ENCODE measurements around the gene MGAT5. TPM values are rescaled to one million over a fixed set of nuclear protein-coding genes. Genes with fewer than 3 reads are reported as not detected.

The MGAT5 gene
- total RNA-seq, 1 donor from 2014 or later = 21.2 TPM

DNA sequence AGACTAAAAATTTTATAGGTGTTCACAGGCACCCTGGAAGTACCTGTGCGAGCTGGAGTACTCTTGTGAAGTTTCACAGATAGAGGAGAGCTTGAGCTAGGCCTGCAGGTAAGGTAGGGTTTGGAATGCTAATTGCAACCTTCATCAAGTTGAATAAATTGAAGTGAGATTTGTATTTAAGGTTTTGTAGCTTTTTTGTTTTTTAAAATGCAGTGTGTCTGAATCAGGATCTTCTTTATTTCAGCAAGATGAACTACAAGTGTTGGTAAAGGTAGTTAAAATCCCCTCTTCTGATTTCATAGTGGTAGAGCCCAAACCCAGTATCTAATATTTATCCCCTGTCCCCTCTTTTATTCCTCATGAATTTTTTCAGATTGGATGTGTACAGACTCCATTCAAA, 45.5 kb downstream of the MGAT5 start:
- no peak overlapping the region for H3K9ac ChIP-seq
- H3F3A ChIP-seq (ENCODE audit: low read depth) = no peaks in the 10 kb centered on the region
- no peak for DNase-seq (ENCODE audit: low spot score)
- Mint-ChIP-seq H3K4me3 (no peak overlapping the region), H3K9me3 (no peaks in the 10 kb centered on the region), H3K4me1 (peaks cover 4% of the 10 kb centered on the region), H3K27me3 (ENCODE audit: insufficient read depth, low read depth) (no peaks in the 10 kb centered on the region), H3K36me3 (no peaks in the 10 kb centered on the region), H3K27ac (no peak overlapping the region)
- no peaks in the 10 kb centered on the region for H4K20me1 ChIP-seq (ENCODE audit: low read depth)
- no peak overlapping the region for H2AFZ ChIP-seq (replicated peaks)
- no peaks in the 10 kb centered on the region for H3K79me2 ChIP-seq (ENCODE audit: low read depth)
- no peak overlapping the region for H3K4me3 ChIP-seq
- no peaks in the 10 kb centered on the region for H3K9me3 ChIP-seq (ENCODE audit: low read depth)
- no peak for TF ChIP-seq EZH2 (IDR thresholded peaks at IDR 0.05)
- TF ChIP-seq CTCF (IDR thresholded peaks at IDR 0.05) = no peak
- TF ChIP-seq EZH2phosphoT487 (IDR thresholded peaks at IDR 0.05) = no peak
- H3K27me3 ChIP-seq = no peaks in the 10 kb centered on the region
- H3K36me3 ChIP-seq = peaks cover 3% of the 10 kb centered on the region
- no peak overlapping the region for H3K27ac ChIP-seq
- H3K4me2 ChIP-seq = no peak overlapping the region
- H3K4me1 ChIP-seq = no peaks in the 10 kb centered on the region

GRCh38 chr2:134300585-134300984, 46.7 kb downstream of the MGAT5 start:
- TF ChIP-seq EZH2 (IDR thresholded peaks at IDR 0.05) = no peak
- TF ChIP-seq CTCF (IDR thresholded peaks at IDR 0.05) = no peak
- TF ChIP-seq EZH2phosphoT487 (IDR thresholded peaks at IDR 0.05) = no peak
- H3K36me3 ChIP-seq = peaks cover 3% of the 10 kb centered on the region
- no peak overlapping the region for H3K9ac ChIP-seq
- H3K4me3 ChIP-seq = no peak overlapping the region
- H2AFZ ChIP-seq (replicated peaks) = no peak overlapping the region
- no peaks in the 10 kb centered on the region for H3K27me3 Mint-ChIP-seq (ENCODE audit: insufficient read depth, low read depth)
- H3K4me1 Mint-ChIP-seq = peaks cover 4% of the 10 kb centered on the region
- H3K9me3 ChIP-seq (ENCODE audit: low read depth) = no peaks in the 10 kb centered on the region
- no peak for DNase-seq (ENCODE audit: low spot score)
- no peaks in the 10 kb centered on the region for H3K4me1 ChIP-seq
- no peak overlapping the region for H3K27ac Mint-ChIP-seq
- no peak overlapping the region for H3K4me3 Mint-ChIP-seq
- no peaks in the 10 kb centered on the region for H4K20me1 ChIP-seq (ENCODE audit: low read depth)
- H3K36me3 Mint-ChIP-seq = no peaks in the 10 kb centered on the region
- no peaks in the 10 kb centered on the region for H3K27me3 ChIP-seq
- no peaks in the 10 kb centered on the region for H3F3A ChIP-seq (ENCODE audit: low read depth)
- no peak overlapping the region for H3K27ac ChIP-seq
- no peaks in the 10 kb centered on the region for H3K9me3 Mint-ChIP-seq
- no peaks in the 10 kb centered on the region for H3K79me2 ChIP-seq (ENCODE audit: low read depth)
- H3K4me2 ChIP-seq = no peak overlapping the region

- Histone ChIP-seq H3K27ac (no peak overlapping the region), H3K4me3 (no peak overlapping the region), H3K9me3 (ENCODE audit: low read depth) (no peaks in the 10 kb centered on the region), H2AFZ (replicated peaks) (no peak overlapping the region), H3K4me1 (no peaks in the 10 kb centered on the region), H3K79me2 (ENCODE audit: low read depth) (no peaks in the 10 kb centered on the region), H3K27me3 (no peaks in the 10 kb centered on the region), H3K4me2 (no peak overlapping the region), H3K36me3 (peaks cover 3% of the 10 kb centered on the region), H4K20me1 (ENCODE audit: low read depth) (no peaks in the 10 kb centered on the region), H3F3A (ENCODE audit: low read depth) (no peaks in the 10 kb centered on the region), H3K9ac (no peak overlapping the region)
- Mint-ChIP-seq H3K4me1 (peaks cover 4% of the 10 kb centered on the region), H3K27ac (no peak overlapping the region), H3K36me3 (no peaks in the 10 kb centered on the region), H3K27me3 (ENCODE audit: insufficient read depth, low read depth) (no peaks in the 10 kb centered on the region), H3K9me3 (no peaks in the 10 kb centered on the region), H3K4me3 (no peak overlapping the region)
- no peak for DNase-seq (ENCODE audit: low spot score)
- TF ChIP-seq CTCF (IDR thresholded peaks at IDR 0.05) = no peak
- no peak for TF ChIP-seq EZH2phosphoT487 (IDR thresholded peaks at IDR 0.05)
- TF ChIP-seq EZH2 (IDR thresholded peaks at IDR 0.05) = no peak
Measured at GRCh38 chr2:134301099-134301927, 47.4 kb downstream of the MGAT5 start.
